NCI-H187 treated with DMSO at 0.1 percent for 48 hours (cell line): ENCODE results near the gene SMAD6.

Experiments
- DNase-seq: peaks from one replicate; lab custom pipeline; 2025; lab: John Stamatoyannopoulos, UW

Gene SMAD6

GRCh38 chr15:66703540-66703941 is 1.5 kb downstream of the SMAD6 start:
- DNase-seq: no peak

GRCh38 chr15:66704019-66704802 is 2.2 kb downstream of the SMAD6 start:
- no peak for DNase-seq

GRCh38 chr15:66704803-66705153 is 2.7 kb downstream of the SMAD6 start:
- no peak for DNase-seq

- DNase-seq: no peak
These were observed 3.5 kb downstream of the SMAD6 start for GRCh38 chr15:66705277-66706146.

- no peak for DNase-seq
These were observed 4.2 kb downstream of the SMAD6 start for GRCh38 chr15:66706225-66706732.

- DNase-seq: no peak
These were observed 4.8 kb downstream of the SMAD6 start for GRCh38 chr15:66706840-66707239.

GRCh38 chr15:66707310-66708082 is 5.5 kb downstream of the SMAD6 start:
- no peak for DNase-seq

GRCh38 chr15:66708389-66708788 is 6.4 kb downstream of the SMAD6 start:
- DNase-seq: no peak

GRCh38 chr15:66709884-66710283 is 7.8 kb downstream of the SMAD6 start:
- no peak for DNase-seq

- DNase-seq: no peak
These were observed 9.2 kb downstream of the SMAD6 start for GRCh38 chr15:66711260-66711659.

GRCh38 chr15:66711862-66712261 is 9.8 kb downstream of the SMAD6 start:
- DNase-seq: no peak

GRCh38 chr15:66713843-66714508 is 11.9 kb downstream of the SMAD6 start:
- DNase-seq: no peak

- no peak for DNase-seq
These were observed 12.5 kb downstream of the SMAD6 start for GRCh38 chr15:66714543-66714981.

- no peak for DNase-seq
These were observed 13.2 kb downstream of the SMAD6 start for GRCh38 chr15:66715181-66715624.

GRCh38 chr15:66715720-66716655 is 14.0 kb downstream of the SMAD6 start:
- DNase-seq: no peak

GRCh38 chr15:66716656-66717020 is 14.6 kb downstream of the SMAD6 start:
- no peak for DNase-seq

GRCh38 chr15:66718220-66718988 is 16.4 kb downstream of the SMAD6 start:
- DNase-seq: no peak

- DNase-seq: no peak
These were observed 17.4 kb downstream of the SMAD6 start for GRCh38 chr15:66719471-66719870.

GRCh38 chr15:66720206-66721010 is 18.4 kb downstream of the SMAD6 start:
- no peak for DNase-seq
